NT2/D1 (cell line): ENCODE data around the gene PASD1.

ENCODE experiments used
- SUZ12 ChIP-seq: IDR thresholded peaks from 2 replicates; pipeline ENCODE4 v1.6.1; 2011; ENCODE audit not compliant: insufficient read length, insufficient read depth; ENCODE audit errors: extremely low read depth
- YY1 ChIP-seq: IDR thresholded peaks from 2 replicates; pipeline ENCODE4 v1.6.1; 2011; ENCODE audit not compliant: insufficient read length, insufficient read depth
- ZNF274 ChIP-seq: IDR thresholded peaks from 2 replicates; pipeline ENCODE4 v1.6.1; 2011; ENCODE audit warnings: mild to moderate bottlenecking, low read depth, low read length

DNA sequence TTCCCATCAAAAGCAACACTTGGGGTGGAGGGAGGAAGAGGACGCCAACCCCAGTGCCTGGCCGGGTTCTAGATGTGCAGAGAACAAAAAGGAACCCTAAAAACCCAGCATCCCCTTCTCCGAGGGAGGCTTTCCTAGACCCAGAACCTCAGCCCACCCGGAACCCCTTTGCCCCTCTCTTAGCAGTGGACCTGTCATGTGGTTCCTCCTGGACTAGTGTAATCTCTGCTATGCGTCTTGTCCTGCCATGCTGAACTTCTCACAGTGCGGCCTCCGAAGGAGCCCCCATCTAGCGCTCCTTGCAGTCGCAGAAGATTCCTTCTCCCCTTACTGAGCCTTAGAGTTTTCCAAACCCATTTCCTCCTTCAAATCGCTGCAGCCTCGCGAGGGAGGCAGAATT, 130.6 kb downstream of the PASD1 start:
- TF ChIP-seq SUZ12 (no peak), YY1 (no peak), ZNF274 (no peak)
